Measurements from ENCODE around the gene SEC61A2. TPM values are rescaled to one million over a fixed set of nuclear protein-coding genes. Genes with fewer than 3 reads are reported as not detected.

SEC61A2 gene
- polyA plus RNA-seq, 1 of the 3 experiments (the other 2 are of a cell fraction) = 11.9 TPM

DNA sequence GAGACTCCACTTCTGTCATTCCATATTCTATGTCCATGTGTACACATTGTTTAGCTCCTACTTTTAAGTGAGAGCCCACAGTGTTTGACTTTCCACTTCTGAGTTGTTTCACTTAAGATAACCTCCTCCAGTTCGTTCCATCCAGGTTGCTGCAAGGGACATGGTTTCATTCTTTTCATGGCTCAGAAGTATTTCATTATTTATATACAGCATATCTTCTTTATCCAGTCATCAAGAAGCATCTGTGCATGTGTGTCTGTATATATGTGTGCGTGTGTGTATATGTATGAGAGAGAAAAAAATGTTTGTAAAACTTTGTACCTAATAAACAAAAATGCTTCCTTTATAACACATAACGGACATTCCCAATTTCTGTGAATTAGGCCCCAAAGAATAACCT, 6.2 kb downstream of the SEC61A2 start:
- H3K4me3 ChIP-seq (ENCODE audit: low read depth in 2 of 2, low read length in 1 of 2) = no peak overlapping the region
- CTCF ChIA-PET = interaction anchor here (0.9 to 1.0 kb wide), 2 partner anchors 18 to 42 kb away, joined by 3 read pairs; no protein-coding TSS in a partner anchor
- no peak for DNase-seq

More for the DNA sequence above, 6.2 kb downstream of the SEC61A2 start:
- Histone ChIP-seq H3K27ac (ENCODE audit: low read depth in 2 of 2, low read length in 1 of 2) (no peak overlapping the region), H3K9me2 (no peaks in the 10 kb centered on the region), H2AFZ (ENCODE audit: low read depth) (no peak overlapping the region), H3F3A (replicated peaks; ENCODE audit: insufficient read depth) (peaks cover under 1% of the 10 kb centered on the region), H4K20me1 (ENCODE audit: insufficient read depth) (peaks cover 7% of the 10 kb centered on the region), H3K9me3 (no peaks in the 10 kb centered on the region), H3K9ac (no peak overlapping the region), H3K79me2 (ENCODE audit: insufficient read depth) (peaks cover 41% of the 10 kb centered on the region), H3K4me2 (no peak overlapping the region), H3K27me3 (ENCODE audit: insufficient read depth) (no peaks in the 10 kb centered on the region), H3K4me1 (ENCODE audit: control insufficient read depth in 1 of 2, insufficient read depth in 2 of 2, low read depth in 1 of 2, low read length in 1 of 2) (no peaks in the 10 kb centered on the region; a peak in 1 of 4 replicates), H3K36me3 (replicated peaks in 1 of 2; ENCODE audit: control insufficient read depth in 1 of 2, insufficient read depth in 2 of 2, low read length in 1 of 2) (peaks cover 26 to 46% of the 10 kb centered on the region in 2 experiments)
- TF ChIP-seq RXRA (IDR thresholded peaks at IDR 0.05; ENCODE audit: borderline replicate concordance, low read depth) = no peak
- no peak for TF ChIP-seq EP300 (IDR thresholded peaks at IDR 0.05; ENCODE audit: borderline replicate concordance in 1 of 2, low read depth in 1 of 2, low read length in 1 of 2)
- no peak for TF ChIP-seq YY1 (IDR thresholded peaks at IDR 0.05; ENCODE audit: low read depth)
- TF ChIP-seq CTCF (IDR thresholded peaks at IDR 0.05) = no peak
- no peak for TF ChIP-seq ELF1 (IDR thresholded peaks at IDR 0.05)
- no peak for TF ChIP-seq MEF2A (IDR thresholded peaks at IDR 0.05; ENCODE audit: borderline replicate concordance, low read depth)
- no peak for TF ChIP-seq GABPA (IDR thresholded peaks at IDR 0.05; ENCODE audit: low read depth)
- no peak for TF ChIP-seq TCF12 (IDR thresholded peaks at IDR 0.05)
- TF ChIP-seq CHD2 (IDR thresholded peaks at IDR 0.05; ENCODE audit: low read length, partially characterized antibody) = no peak
- TF ChIP-seq TAF1 (IDR thresholded peaks at IDR 0.05; ENCODE audit: borderline replicate concordance, low read depth, low read length) = no peak
- no peak for TF ChIP-seq RCOR1 (IDR thresholded peaks at IDR 0.05; ENCODE audit: low read length)
- no peak for TF ChIP-seq SIN3A (IDR thresholded peaks at IDR 0.05; ENCODE audit: borderline replicate concordance, low read depth, low read length)
- TF ChIP-seq JUND (IDR thresholded peaks at IDR 0.05) = no peak
- TF ChIP-seq, protein P1, sequence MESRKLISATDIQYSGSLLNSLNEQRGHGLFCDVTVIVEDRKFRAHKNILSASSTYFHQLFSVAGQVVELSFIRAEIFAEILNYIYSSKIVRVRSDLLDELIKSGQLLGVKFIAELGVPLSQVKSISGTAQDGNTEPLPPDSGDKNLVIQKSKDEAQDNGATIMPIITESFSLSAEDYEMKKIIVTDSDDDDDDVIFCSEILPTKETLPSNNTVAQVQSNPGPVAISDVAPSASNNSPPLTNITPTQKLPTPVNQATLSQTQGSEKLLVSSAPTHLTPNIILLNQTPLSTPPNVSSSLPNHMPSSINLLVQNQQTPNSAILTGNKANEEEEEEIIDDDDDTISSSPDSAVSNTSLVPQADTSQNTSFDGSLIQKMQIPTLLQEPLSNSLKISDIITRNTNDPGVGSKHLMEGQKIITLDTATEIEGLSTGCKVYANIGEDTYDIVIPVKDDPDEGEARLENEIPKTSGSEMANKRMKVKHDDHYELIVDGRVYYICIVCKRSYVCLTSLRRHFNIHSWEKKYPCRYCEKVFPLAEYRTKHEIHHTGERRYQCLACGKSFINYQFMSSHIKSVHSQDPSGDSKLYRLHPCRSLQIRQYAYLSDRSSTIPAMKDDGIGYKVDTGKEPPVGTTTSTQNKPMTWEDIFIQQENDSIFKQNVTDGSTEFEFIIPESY (IDR thresholded peaks at IDR 0.05; ENCODE audit: borderline replicate concordance, low read depth) = no peak
- no peak for TF ChIP-seq REST (IDR thresholded peaks at IDR 0.05; ENCODE audit: low read depth, low read length)
- TF ChIP-seq FOXJ3 (CRISPR knock-in tag; IDR thresholded peaks at IDR 0.05) = no peak
- no peak for TF ChIP-seq EZH2phosphoT487 (IDR thresholded peaks at IDR 0.05; ENCODE audit: borderline replicate concordance, low read depth)
- POLR2A ChIA-PET = no interaction called here
- whole genome bisulfite sequencing (ENCODE audit: low lambda C conversion rate) = 86% methylated on average over 3 of the region's 3 CpGs
